NCI-H2227 treated with DMSO at 0.1 percent for 48 hours (cell line): ENCODE measurements around the gene POM121L2.

Source experiments
- DNase-seq: peaks from one replicate; lab custom pipeline; 2025; lab: John Stamatoyannopoulos, UW

POM121L2 gene

GRCh38 chr6:27312146-27312949 lies at the start of gene POM121L2:
TSS of gene POM121L2 (minus strand) at chr6:27312273. CDS start at chr6:27312170, 103 bp downstream.
- peak; percentile 6 for DNase-seq

- no peak for DNase-seq
Measured at GRCh38 chr6:27359231-27359630, 47.2 kb upstream of the POM121L2 start.

- DNase-seq = no peak
Measured at GRCh38 chr6:27358786-27359185, 46.7 kb upstream of the POM121L2 start.

GRCh38 chr6:27352850-27353249 lies 40.8 kb upstream of the POM121L2 start:
- DNase-seq = no peak

- DNase-seq = no peak
Measured at GRCh38 chr6:27334141-27334540, 22.1 kb upstream of the POM121L2 start.

GRCh38 chr6:27333642-27334040 lies 21.6 kb upstream of the POM121L2 start:
- no peak for DNase-seq

GRCh38 chr6:27332692-27333641 lies 20.9 kb upstream of the POM121L2 start:
- DNase-seq = peak; percentile 91

- DNase-seq = no peak
Measured at GRCh38 chr6:27327023-27327738, 15.1 kb upstream of the POM121L2 start.

GRCh38 chr6:27321901-27322300 lies 9.8 kb upstream of the POM121L2 start:
- DNase-seq = no peak

- DNase-seq = no peak
Measured at GRCh38 chr6:27321370-27321769, 9.3 kb upstream of the POM121L2 start.

- no peak for DNase-seq
Measured at GRCh38 chr6:27318973-27319372, 6.9 kb upstream of the POM121L2 start.

GRCh38 chr6:27314046-27314445 lies 2.0 kb upstream of the POM121L2 start:
- DNase-seq = no peak

GRCh38 chr6:27312950-27313271 lies 838 bp upstream of the POM121L2 start:
- DNase-seq = no peak

- DNase-seq = no peak
Measured at GRCh38 chr6:27311806-27312145, 297 bp downstream of the POM121L2 start.

- DNase-seq = no peak
Measured at GRCh38 chr6:27303613-27304272, 8.3 kb downstream of the POM121L2 start.

- DNase-seq = no peak
Measured at GRCh38 chr6:27297857-27298730, 14.0 kb downstream of the POM121L2 start.

- no peak for DNase-seq
Measured at GRCh38 chr6:27297484-27297856, 14.6 kb downstream of the POM121L2 start.

GRCh38 chr6:27296106-27296783 lies 15.8 kb downstream of the POM121L2 start:
- DNase-seq = no peak

GRCh38 chr6:27295301-27296079 lies 16.6 kb downstream of the POM121L2 start:
- peak; percentile 36 for DNase-seq

- DNase-seq = peak; percentile 21
Measured at GRCh38 chr6:27294409-27294808, 17.7 kb downstream of the POM121L2 start.
